GM10847 (cell line): ENCODE data around the gene LEMD1.

Source experiments
- POLR2A ChIP-seq: IDR thresholded peaks from 2 replicates; pipeline ENCODE4 v1.6.1; 2011; ENCODE audit not compliant: insufficient read length; ENCODE audit errors: extremely low read depth

The LEMD1 gene

GRCh38 chr1:205440121-205440475, 18.2 kb upstream of the LEMD1 start:
- TF ChIP-seq POLR2A = no peak

GRCh38 chr1:205438213-205439158, 16.6 kb upstream of the LEMD1 start:
- TF ChIP-seq POLR2A = no peak

GRCh38 chr1:205437570-205437969, 15.7 kb upstream of the LEMD1 start:
- no peak for TF ChIP-seq POLR2A

- TF ChIP-seq POLR2A = no peak
Observed at GRCh38 chr1:205436776-205437410, 15.0 kb upstream of the LEMD1 start.

- no peak for TF ChIP-seq POLR2A
Observed at GRCh38 chr1:205435578-205436573, 14.0 kb upstream of the LEMD1 start.

GRCh38 chr1:205434738-205435137, 12.9 kb upstream of the LEMD1 start:
- no peak for TF ChIP-seq POLR2A

- no peak for TF ChIP-seq POLR2A
Observed at GRCh38 chr1:205432116-205432515, 10.3 kb upstream of the LEMD1 start.

- no peak for TF ChIP-seq POLR2A
Observed at GRCh38 chr1:205430696-205431305, 8.9 kb upstream of the LEMD1 start.

GRCh38 chr1:205429762-205430695, 8.2 kb upstream of the LEMD1 start:
- TF ChIP-seq POLR2A = no peak

- no peak for TF ChIP-seq POLR2A
Observed at GRCh38 chr1:205424901-205425600, 3.2 kb upstream of the LEMD1 start.

GRCh38 chr1:205423814-205424399, 2.1 kb upstream of the LEMD1 start:
- no peak for TF ChIP-seq POLR2A

- no peak for TF ChIP-seq POLR2A
Observed at GRCh38 chr1:205422993-205423642, 1.3 kb upstream of the LEMD1 start.
